Mesenchymal stem cell (in vitro differentiated cells and primary cell): ENCODE data around the gene ERGIC1.

Source experiments
- DNase-seq: peaks from one replicate; pipeline ENCODE4 v3.0.0-alpha.2; 2013
- H2AFZ ChIP-seq: one replicate; pipeline ENCODE4 v1.6.1; 2013; ENCODE audit warnings: low read depth, mild to moderate bottlenecking, control low read depth, inconsistent platforms, low read length, moderate library complexity
- H2AK5ac ChIP-seq: 2 replicates; pipeline ENCODE4 v1.6.1; 2013; ENCODE audit warnings: low read length, moderate library complexity, mild to moderate bottlenecking, inconsistent platforms; ENCODE audit not compliant: severe bottlenecking
- H2BK120ac ChIP-seq: one replicate; pipeline ENCODE4 v1.6.1; 2013; ENCODE audit warnings: low read depth, mild to moderate bottlenecking, inconsistent platforms, low read length, moderate library complexity
- H2BK12ac ChIP-seq, 2 experiments: one replicate each; pipeline ENCODE4 v1.6.1; 2013; ENCODE audit warnings: inconsistent platforms in 2 of 2, low read length in 2 of 2, mild to moderate bottlenecking in 2 of 2, moderate library complexity in 2 of 2, control low read depth in 1 of 2
- H2BK15ac ChIP-seq: one replicate; pipeline ENCODE4 v1.6.1; 2013; ENCODE audit warnings: mild to moderate bottlenecking, low read depth, inconsistent platforms; ENCODE audit not compliant: poor library complexity, severe bottlenecking
- H2BK5ac ChIP-seq: 2 replicates; pipeline ENCODE4 v1.6.1; 2013; ENCODE audit warnings: low read depth, mild to moderate bottlenecking, low read length, control low read depth, inconsistent platforms; ENCODE audit not compliant: poor library complexity, severe bottlenecking
- H3K14ac ChIP-seq, 2 experiments: one replicate each; pipeline ENCODE4 v1.6.1; 2013; ENCODE audit warnings: inconsistent platforms in 2 of 2, low read length in 2 of 2, control low read depth in 1 of 2, mild to moderate bottlenecking in 1 of 2, moderate library complexity in 1 of 2
- H3K18ac ChIP-seq, 2 experiments: one replicate each; pipeline ENCODE4 v1.6.1; 2013; ENCODE audit warnings: inconsistent platforms in 2 of 2, low read length in 2 of 2, control low read depth in 1 of 2, low read depth in 1 of 2, mild to moderate bottlenecking in 1 of 2
- H3K23ac ChIP-seq, 2 experiments: one replicate each; pipeline ENCODE4 v1.6.1; 2013; ENCODE audit warnings: inconsistent platforms in 2 of 2, low read length in 2 of 2, mild to moderate bottlenecking in 2 of 2, moderate library complexity in 2 of 2, control low read depth in 1 of 2
- H3K27ac ChIP-seq: 2 replicates; pipeline ENCODE4 v1.5.1; 2013; ENCODE audit warnings: mild to moderate bottlenecking, moderate library complexity, low read length, control low read depth, inconsistent platforms; ENCODE audit not compliant: poor library complexity, severe bottlenecking
- H3K27me3 ChIP-seq, 2 experiments: 2 replicates each; pipeline versions ENCODE4 v1.6.1 to v1.7.0; 2013; ENCODE audit warnings: low read length in 2 of 2, mild to moderate bottlenecking in 2 of 2, moderate library complexity in 2 of 2, control low read depth in 1 of 2, inconsistent platforms in 1 of 2; ENCODE audit not compliant: control insufficient read depth in 1 of 2, insufficient read depth in 1 of 2
- H3K36me3 ChIP-seq, 2 experiments: 2 replicates each; pipeline versions ENCODE4 v1.6.1 to v1.7.0; 2013; ENCODE audit warnings: low read length in 2 of 2, control low read depth in 1 of 2, inconsistent platforms in 1 of 2, low read depth in 1 of 2, mild to moderate bottlenecking in 1 of 2; ENCODE audit not compliant: insufficient read depth in 2 of 2, control insufficient read depth in 1 of 2
- H3K4ac ChIP-seq, 2 experiments: one replicate each; pipeline ENCODE4 v1.6.1; 2013; ENCODE audit warnings: inconsistent platforms in 2 of 2, low read length in 2 of 2, mild to moderate bottlenecking in 2 of 2, moderate library complexity in 2 of 2, control low read depth in 1 of 2, low read depth in 1 of 2
- H3K4me1 ChIP-seq: 2 replicates; pipeline ENCODE4 v1.6.1; 2013; ENCODE audit warnings: low read depth, low read length, control low read depth; ENCODE audit not compliant: control insufficient read depth, insufficient read depth
- H3K4me2 ChIP-seq: 2 replicates; pipeline ENCODE4 v1.6.1; 2013; ENCODE audit warnings: low read length, mild to moderate bottlenecking, inconsistent platforms; ENCODE audit not compliant: poor library complexity, severe bottlenecking
- H3K4me3 ChIP-seq, 2 experiments: 2 replicates each; pipeline versions ENCODE4 v1.5.1 to v1.7.0; 2013; ENCODE audit warnings: low read length in 2 of 2, mild to moderate bottlenecking in 2 of 2, control low read depth in 1 of 2, low read depth in 1 of 2; ENCODE audit not compliant: insufficient read depth in 1 of 2
- H3K79me1 ChIP-seq: replicated peaks from 2 replicates; pipeline ENCODE4 v1.6.1; 2013; ENCODE audit warnings: mild to moderate bottlenecking, control low read depth, low read length, inconsistent platforms; ENCODE audit not compliant: poor library complexity, severe bottlenecking
- H3K9ac ChIP-seq: 2 replicates; pipeline ENCODE4 v1.7.0; 2013; ENCODE audit warnings: mild to moderate bottlenecking, low read length, moderate library complexity
- H3K9me3 ChIP-seq: 2 replicates; pipeline ENCODE4 v1.7.0; 2013; ENCODE audit warnings: mild to moderate bottlenecking, low read length; ENCODE audit not compliant: control insufficient read depth
- H4K8ac ChIP-seq: one replicate; pipeline ENCODE4 v1.6.1; 2013; ENCODE audit warnings: inconsistent platforms, mild to moderate bottlenecking, low read length, moderate library complexity
- H4K91ac ChIP-seq: one replicate; pipeline ENCODE4 v1.6.1; 2013; ENCODE audit warnings: mild to moderate bottlenecking, low read length, inconsistent platforms
- WGBS: methylation state at CpG from one replicate; pipeline ENCODE4 v1.1.7; 2013; ENCODE audit warnings: mixed read lengths; 5-methylcytosine and 5-hydroxymethylcytosine counted together

ERGIC1 gene

GRCh38 chr5:172920447-172920849, 86.4 kb downstream of the ERGIC1 start:
- H3K18ac ChIP-seq = peak overlapping the region; percentile 7 to 40
- H2AK5ac ChIP-seq = peak overlapping the region; percentile 94
- peak overlapping the region in 1 of 2 experiments; percentile 65 for H3K4ac ChIP-seq
- H2AFZ ChIP-seq = no peak overlapping the region
- no peaks in the 10 kb centered on the region for H3K27me3 ChIP-seq
- H3K9ac ChIP-seq = peak overlapping the region; percentile 52
- DNase-seq = peak; percentile 98
- no peak overlapping the region for H4K91ac ChIP-seq
- peak overlapping the region in 1 of 2 experiments; percentile 38 for H2BK12ac ChIP-seq
- H3K9me3 ChIP-seq = no peaks in the 10 kb centered on the region
- H2BK15ac ChIP-seq = no peak overlapping the region
- H3K4me2 ChIP-seq = no peak overlapping the region
- peak overlapping the region; percentile 68 for H3K27ac ChIP-seq
- peaks cover 21% of the 10 kb centered on the region for H3K4me1 ChIP-seq
- peak overlapping the region; percentile 79 for H4K8ac ChIP-seq
- H3K4me3 ChIP-seq = no peak overlapping the region
- 26% methylated on average over 13 of the region's 13 CpGs for WGBS
- no peak overlapping the region for H3K23ac ChIP-seq
- H3K36me3 ChIP-seq = peaks cover 73 to 90% of the 10 kb centered on the region in 2 experiments
- no peak overlapping the region for H2BK120ac ChIP-seq
- H3K14ac ChIP-seq = peak overlapping the region in 1 of 2 experiments; percentile 66
- H3K79me1 ChIP-seq = peaks cover 12% of the 10 kb centered on the region
- H2BK5ac ChIP-seq = no peak overlapping the region

GRCh38 chr5:172920995-172921394, 86.9 kb downstream of the ERGIC1 start:
- no peak overlapping the region for H2AFZ ChIP-seq

GRCh38 chr5:172921906-172922305, 87.9 kb downstream of the ERGIC1 start:
- H3K4ac ChIP-seq = no peak overlapping the region
- H3K36me3 ChIP-seq = peaks cover 75 to 91% of the 10 kb centered on the region in 2 experiments
- no peak overlapping the region for H2BK5ac ChIP-seq
- H3K4me2 ChIP-seq = no peak overlapping the region
- no peak overlapping the region for H3K27ac ChIP-seq
- no peak overlapping the region for H4K91ac ChIP-seq
- H3K9me3 ChIP-seq = no peaks in the 10 kb centered on the region
- H3K4me1 ChIP-seq = peaks cover 28% of the 10 kb centered on the region
- no peak overlapping the region for H3K23ac ChIP-seq
- no peak overlapping the region for H3K4me3 ChIP-seq
- H3K14ac ChIP-seq = no peak overlapping the region
- no peak overlapping the region for H2AFZ ChIP-seq
- H2BK12ac ChIP-seq = no peak overlapping the region
- no peak overlapping the region for H2BK120ac ChIP-seq
- peaks cover 11% of the 10 kb centered on the region for H3K79me1 ChIP-seq
- DNase-seq = no peak
- H3K9ac ChIP-seq = no peak overlapping the region
- H2BK15ac ChIP-seq = no peak overlapping the region
- H3K18ac ChIP-seq = no peak overlapping the region
- no peaks in the 10 kb centered on the region for H3K27me3 ChIP-seq
- 97% methylated on average over 7 of the region's 7 CpGs for WGBS
- no peak overlapping the region for H2AK5ac ChIP-seq
- no peak overlapping the region for H4K8ac ChIP-seq

More at GRCh38 chr5:172920995-172921394, 86.9 kb downstream of the ERGIC1 start:
- Histone ChIP-seq H3K4me3 (no peak overlapping the region), H4K8ac (no peak overlapping the region), H3K9ac (no peak overlapping the region), H3K79me1 (peaks cover 13% of the 10 kb centered on the region), H3K36me3 (peaks cover 72 to 90% of the 10 kb centered on the region in 2 experiments), H2AK5ac (peak overlapping the region; percentile 37), H2BK120ac (no peak overlapping the region), H2BK12ac (peak overlapping the region in 1 of 2 experiments; percentile 73), H3K4me1 (peaks cover 21% of the 10 kb centered on the region), H3K18ac (no peak overlapping the region), H3K27me3 (no peaks in the 10 kb centered on the region), H3K9me3 (no peaks in the 10 kb centered on the region), H4K91ac (no peak overlapping the region), H2BK5ac (no peak overlapping the region), H3K27ac (peak overlapping the region; percentile 42), H3K4ac (peak overlapping the region in 1 of 2 experiments; percentile 26), H2BK15ac (no peak overlapping the region), H3K14ac (no peak overlapping the region), H3K23ac (no peak overlapping the region), H3K4me2 (no peak overlapping the region)
- WGBS = 95% methylated on average over 12 of the region's 12 CpGs
- no peak for DNase-seq

DNA sequence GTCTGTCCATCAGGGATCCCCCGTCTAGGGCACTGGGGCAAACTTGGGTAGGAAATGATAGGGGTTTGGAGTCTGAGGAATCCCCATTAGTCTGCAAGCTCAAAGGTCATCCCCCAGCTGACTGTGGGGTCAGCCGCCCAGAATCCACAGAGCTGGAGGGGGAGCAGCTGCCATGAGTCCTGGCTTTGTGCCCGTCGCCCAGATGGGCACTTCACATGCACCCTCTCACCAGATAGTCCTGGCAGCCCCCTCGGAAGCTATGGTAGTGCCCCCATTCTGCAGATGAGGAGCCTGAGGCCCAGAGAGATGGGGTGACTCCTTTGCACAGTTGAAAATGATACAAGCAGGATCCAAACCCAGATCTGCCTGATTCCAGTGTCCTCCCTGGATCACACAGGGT, 89.5 kb downstream of the ERGIC1 start:
- H2AK5ac ChIP-seq = no peak overlapping the region
- no peak overlapping the region for H2AFZ ChIP-seq
- 91% methylated on average over 5 of the region's 5 CpGs for WGBS
- H2BK5ac ChIP-seq = no peak overlapping the region
- H3K9me3 ChIP-seq = no peaks in the 10 kb centered on the region
- H3K4me3 ChIP-seq = no peak overlapping the region
- no peak overlapping the region for H3K4ac ChIP-seq
- DNase-seq = no peak
- no peak overlapping the region for H2BK15ac ChIP-seq
- H3K79me1 ChIP-seq = peaks cover 17% of the 10 kb centered on the region
- H3K9ac ChIP-seq = no peak overlapping the region
- H3K14ac ChIP-seq = no peak overlapping the region
- H3K23ac ChIP-seq = no peak overlapping the region
- no peak overlapping the region for H4K8ac ChIP-seq
- no peak overlapping the region for H3K27ac ChIP-seq
- no peaks in the 10 kb centered on the region for H3K27me3 ChIP-seq
- H3K4me2 ChIP-seq = no peak overlapping the region
- no peak overlapping the region for H2BK120ac ChIP-seq
- no peak overlapping the region for H2BK12ac ChIP-seq
- H3K18ac ChIP-seq = no peak overlapping the region
- no peak overlapping the region for H4K91ac ChIP-seq
- peaks cover 75 to 87% of the 10 kb centered on the region in 2 experiments for H3K36me3 ChIP-seq
- peaks cover 30% of the 10 kb centered on the region for H3K4me1 ChIP-seq
